Measurements from ENCODE around the gene FAAH. TPM values are rescaled to one million over a fixed set of nuclear protein-coding genes. Genes with fewer than 3 reads are reported as not detected.

FAAH gene
- total and polyA plus RNA-seq, 2 of the 4 experiments (the other 2 are of a cell fraction): under 0.01 to 0.19 TPM

DNA sequence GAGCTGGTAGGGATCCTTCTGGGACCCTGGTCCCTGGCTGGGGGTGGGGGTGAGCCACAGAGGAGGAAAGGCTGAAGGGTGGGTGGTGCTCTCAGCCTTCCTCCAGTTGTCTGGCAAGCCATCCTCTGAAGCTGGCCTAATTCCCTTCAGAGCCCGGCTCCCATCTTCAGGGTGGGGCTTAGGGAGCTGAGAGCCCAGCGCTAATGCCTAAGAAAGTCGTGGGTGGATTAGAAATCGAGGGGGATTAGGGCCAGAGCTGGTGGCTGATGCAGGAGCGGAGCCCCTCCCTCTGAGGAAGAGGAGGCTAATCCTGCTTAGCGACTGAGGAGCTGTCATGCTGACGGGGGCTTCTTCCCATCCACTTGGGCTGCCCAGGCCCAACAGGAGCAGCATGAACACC lies 64.7 kb downstream of the FAAH start:
- no TSS peak for BruUV-seq (replicated peaks)
- Histone ChIP-seq H4K20me1 (ENCODE audit: insufficient read depth, low read length) (no peaks in the 10 kb centered on the region), H3K4ac (ENCODE audit: low read depth, low read length) (no peak overlapping the region), H3K14ac (replicated peaks; ENCODE audit: low read depth, low read length) (no peak overlapping the region), H3K18ac (ENCODE audit: low read depth, low read length) (no peak overlapping the region), H3K4me3 (ENCODE audit: insufficient read depth, low read depth, low read length) (no peak overlapping the region), H3K36me3 (ENCODE audit: control insufficient read depth, insufficient read depth, low read length) (no peaks in the 10 kb centered on the region), H2BK15ac (ENCODE audit: low read depth, low read length) (no peak overlapping the region), H2BK120ac (ENCODE audit: low read depth, low read length) (no peak overlapping the region), H3K23ac (ENCODE audit: low read depth, low read length) (no peak overlapping the region), H3K9ac (ENCODE audit: low read depth, low read length) (no peak overlapping the region), H3K9me1 (ENCODE audit: insufficient read depth, low read length) (no peaks in the 10 kb centered on the region; the same call in 1 of the 2 replicates), H4K91ac (ENCODE audit: insufficient read depth, low read depth, low read length) (no peak overlapping the region), H3K4me2 (ENCODE audit: low read depth, low read length) (no peak overlapping the region), H2AFZ (replicated peaks; ENCODE audit: low read length, poor library complexity) (no peak overlapping the region), H2AK5ac (ENCODE audit: low read depth, low read length) (no peak overlapping the region), H2BK20ac (ENCODE audit: low read depth, low read length) (no peak overlapping the region), H4K8ac (ENCODE audit: low read depth in 2 of 2, low read length in 2 of 2) (no peak overlapping the region), H3K27me3 (ENCODE audit: control insufficient read depth, insufficient read depth, low read length) (peaks cover 71% of the 10 kb centered on the region), H4K5ac (ENCODE audit: low read depth, low read length) (no peak overlapping the region), H3K9me3 (ENCODE audit: control insufficient read depth, insufficient read depth, low read length) (no peaks in the 10 kb centered on the region), H3K27ac (ENCODE audit: insufficient read depth, low read length) (no peak overlapping the region), H3K79me1 (ENCODE audit: low read depth in 1 of 2, low read length in 2 of 2) (no peaks in the 10 kb centered on the region), H3K56ac (ENCODE audit: extremely low read depth, insufficient read depth, low read length) (no peak overlapping the region), H3K4me1 (ENCODE audit: control insufficient read depth, insufficient read depth, low read length) (no peaks in the 10 kb centered on the region), H2BK5ac (ENCODE audit: low read depth, low read length, poor library complexity, severe bottlenecking) (no peak overlapping the region), H2AK9ac (replicated peaks; ENCODE audit: low read depth, low read length, poor library complexity) (no peak overlapping the region)
- dilution Hi-C loops (cut with HindIII; ENCODE audit: low sequenced_read_pairs, unreplicated experiment) (no loop called here), intact Hi-C loops (cut with micrococcal nuclease) (no loop called here), in situ Hi-C loops (cut with MboI; ENCODE audit: low sequenced_read_pairs) (no loop called here)
- POLR2A ChIA-PET (ENCODE audit: unreplicated experiment): no interaction called here
- DNase-seq (no peak), ATAC-seq (ENCODE audit: low read depth) (no peak)
- CTCF ChIA-PET: interaction anchor here (1.0 kb wide), 1 partner anchor 89 kb away, joined by 3 read pairs; no protein-coding TSS in a partner anchor
- TF ChIP-seq CHD1 (IDR thresholded peaks at IDR 0.05; ENCODE audit: low read depth, low read length) (no peak), CEBPB (IDR thresholded peaks at IDR 0.05; ENCODE audit: low read depth, low read length) (no peak), POLR2A (IDR thresholded peaks at IDR 0.05; ENCODE audit: low read depth, low read length) (no peak), RCOR1 (IDR thresholded peaks at IDR 0.05; ENCODE audit: insufficient replicate concordance, low read length) (no peak), RAD21 (IDR thresholded peaks at IDR 0.05; ENCODE audit: low read length) (no peak), MAFK (IDR thresholded peaks at IDR 0.05; ENCODE audit: low read depth, low read length) (no peak), FOS (IDR thresholded peaks at IDR 0.05; ENCODE audit: low read depth, low read length) (no peak), RFX5 (IDR thresholded peaks at IDR 0.05; ENCODE audit: low read depth, low read length) (no peak), SMC3 (IDR thresholded peaks at IDR 0.05; ENCODE audit: low read depth, low read length) (no peak)
- TF ChIP-seq, protein P1, sequence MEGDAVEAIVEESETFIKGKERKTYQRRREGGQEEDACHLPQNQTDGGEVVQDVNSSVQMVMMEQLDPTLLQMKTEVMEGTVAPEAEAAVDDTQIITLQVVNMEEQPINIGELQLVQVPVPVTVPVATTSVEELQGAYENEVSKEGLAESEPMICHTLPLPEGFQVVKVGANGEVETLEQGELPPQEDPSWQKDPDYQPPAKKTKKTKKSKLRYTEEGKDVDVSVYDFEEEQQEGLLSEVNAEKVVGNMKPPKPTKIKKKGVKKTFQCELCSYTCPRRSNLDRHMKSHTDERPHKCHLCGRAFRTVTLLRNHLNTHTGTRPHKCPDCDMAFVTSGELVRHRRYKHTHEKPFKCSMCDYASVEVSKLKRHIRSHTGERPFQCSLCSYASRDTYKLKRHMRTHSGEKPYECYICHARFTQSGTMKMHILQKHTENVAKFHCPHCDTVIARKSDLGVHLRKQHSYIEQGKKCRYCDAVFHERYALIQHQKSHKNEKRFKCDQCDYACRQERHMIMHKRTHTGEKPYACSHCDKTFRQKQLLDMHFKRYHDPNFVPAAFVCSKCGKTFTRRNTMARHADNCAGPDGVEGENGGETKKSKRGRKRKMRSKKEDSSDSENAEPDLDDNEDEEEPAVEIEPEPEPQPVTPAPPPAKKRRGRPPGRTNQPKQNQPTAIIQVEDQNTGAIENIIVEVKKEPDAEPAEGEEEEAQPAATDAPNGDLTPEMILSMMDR (conservative IDR thresholded peaks at IDR 0.05; ENCODE audit: low read depth, low read length): no peak
- 50% methylated on average over 1 of the region's 7 CpGs; no CpG with 5 or more reads in 1 of the 2 experiments for WGBS, 2 experiments (ENCODE audit: extremely low coverage in 2 of 2, insufficient read length in 1 of 2)
